Loucy (cell line): ENCODE results near the gene GPR156.

Experiments used
- H2AFZ ChIP-seq: fragments of 200-600 bp; sonication (generic); 2 replicates; pipeline ENCODE4 v1.6.0; 2016; ENCODE audit warnings: antibody characterized with exemption, mild to moderate bottlenecking, low read length, moderate library complexity
- H3F3A ChIP-seq: fragments of 200-600 bp; 2 replicates; pipeline ENCODE4 v1.6.0; 2016; ENCODE audit warnings: antibody characterized with exemption, low read depth, mild to moderate bottlenecking
- H3K27me3 ChIP-seq: fragments of 200-600 bp; sonication (generic); 2 replicates; pipeline ENCODE4 v1.6.1; 2014; ENCODE audit warnings: low read length, mild to moderate bottlenecking; ENCODE audit not compliant: insufficient read depth, poor library complexity, severe bottlenecking
- H3K36me3 ChIP-seq: fragments of 200-600 bp; sonication (generic); 2 replicates; pipeline ENCODE4 v1.6.1; 2016; ENCODE audit warnings: low read length; ENCODE audit not compliant: insufficient read depth
- H3K4me1 ChIP-seq: fragments of 200-600 bp; sonication (generic); 2 replicates; pipeline ENCODE4 v1.5.1; 2014; ENCODE audit warnings: low read length, mild to moderate bottlenecking; ENCODE audit not compliant: insufficient read depth, poor library complexity, severe bottlenecking
- H3K4me2 ChIP-seq: fragments of 200-600 bp; sonication (generic); 2 replicates; pipeline ENCODE4 v1.6.0; 2014; ENCODE audit warnings: antibody characterized with exemption, low read length, low read depth, mild to moderate bottlenecking; ENCODE audit not compliant: poor library complexity, severe bottlenecking
- H3K4me3 ChIP-seq: fragments of 200-600 bp; sonication (generic); 2 replicates; pipeline ENCODE4 v1.5.1; 2014; ENCODE audit warnings: low read length, mild to moderate bottlenecking, mixed read lengths; ENCODE audit not compliant: poor library complexity, severe bottlenecking
- H3K79me2 ChIP-seq: fragments of 200-600 bp; sonication (generic); 2 replicates; pipeline ENCODE4 v1.6.1; 2014; ENCODE audit warnings: low read length; ENCODE audit not compliant: insufficient read depth
- H3K9ac ChIP-seq: fragments of 200-600 bp; sonication (generic); 2 replicates; pipeline ENCODE4 v1.6.0; 2014; ENCODE audit warnings: mild to moderate bottlenecking, low read depth, low read length, moderate library complexity; ENCODE audit not compliant: poor library complexity, severe bottlenecking
- H3K9me2 ChIP-seq: fragments of 200-600 bp; sonication (generic); replicated peaks from 2 replicates; pipeline ENCODE4 v1.6.1; 2016; ENCODE audit warnings: low read depth, low read length, mixed read lengths
- H3K9me3 ChIP-seq: fragments of 200-600 bp; sonication (generic); 2 replicates; pipeline ENCODE4 v1.6.1; 2014; ENCODE audit warnings: mild to moderate bottlenecking, antibody characterized with exemption, low read length, low read depth; ENCODE audit not compliant: insufficient read depth
- H4K20me1 ChIP-seq: fragments of 200-600 bp; sonication (generic); 2 replicates; pipeline ENCODE4 v1.6.0; 2014; ENCODE audit warnings: antibody characterized with exemption, low read length, mild to moderate bottlenecking; ENCODE audit not compliant: insufficient read depth, poor library complexity, severe bottlenecking
- EZH2phosphoT487 ChIP-seq: fragments of 200-600 bp; IDR thresholded peaks from 2 replicates; pipeline ENCODE4 v1.6.1; 2018; ENCODE audit warnings: antibody characterized with exemption, mild to moderate bottlenecking, moderate library complexity, borderline replicate concordance
- TF ChIP-seq, protein P1 (sequence below): fragments of 200-600 bp; sonication (generic); conservative IDR thresholded peaks from 2 replicates; pipeline ENCODE4 v1.5.1; 2014; ENCODE audit warnings: mild to moderate bottlenecking, antibody characterized with exemption, low read length

GPR156 gene

GRCh38 chr3:120193554-120193953 lies 91.5 kb downstream of the GPR156 start:
- Histone ChIP-seq H3F3A (no peaks in the 10 kb centered on the region), H2AFZ (no peak overlapping the region)

GRCh38 chr3:120192579-120192978 lies 92.4 kb downstream of the GPR156 start:
- Histone ChIP-seq H3K9me2 (no peaks in the 10 kb centered on the region), H3K4me3 (no peak overlapping the region), H3K4me1 (no peaks in the 10 kb centered on the region), H3K4me2 (no peak overlapping the region), H3F3A (no peaks in the 10 kb centered on the region), H3K36me3 (no peaks in the 10 kb centered on the region), H2AFZ (no peak overlapping the region), H3K9me3 (no peaks in the 10 kb centered on the region), H4K20me1 (no peaks in the 10 kb centered on the region), H3K27me3 (no peaks in the 10 kb centered on the region), H3K79me2 (no peaks in the 10 kb centered on the region), H3K9ac (no peak overlapping the region)
- TF ChIP-seq, protein P1, sequence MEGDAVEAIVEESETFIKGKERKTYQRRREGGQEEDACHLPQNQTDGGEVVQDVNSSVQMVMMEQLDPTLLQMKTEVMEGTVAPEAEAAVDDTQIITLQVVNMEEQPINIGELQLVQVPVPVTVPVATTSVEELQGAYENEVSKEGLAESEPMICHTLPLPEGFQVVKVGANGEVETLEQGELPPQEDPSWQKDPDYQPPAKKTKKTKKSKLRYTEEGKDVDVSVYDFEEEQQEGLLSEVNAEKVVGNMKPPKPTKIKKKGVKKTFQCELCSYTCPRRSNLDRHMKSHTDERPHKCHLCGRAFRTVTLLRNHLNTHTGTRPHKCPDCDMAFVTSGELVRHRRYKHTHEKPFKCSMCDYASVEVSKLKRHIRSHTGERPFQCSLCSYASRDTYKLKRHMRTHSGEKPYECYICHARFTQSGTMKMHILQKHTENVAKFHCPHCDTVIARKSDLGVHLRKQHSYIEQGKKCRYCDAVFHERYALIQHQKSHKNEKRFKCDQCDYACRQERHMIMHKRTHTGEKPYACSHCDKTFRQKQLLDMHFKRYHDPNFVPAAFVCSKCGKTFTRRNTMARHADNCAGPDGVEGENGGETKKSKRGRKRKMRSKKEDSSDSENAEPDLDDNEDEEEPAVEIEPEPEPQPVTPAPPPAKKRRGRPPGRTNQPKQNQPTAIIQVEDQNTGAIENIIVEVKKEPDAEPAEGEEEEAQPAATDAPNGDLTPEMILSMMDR: no peak
- TF ChIP-seq EZH2phosphoT487: no peak

More at GRCh38 chr3:120193554-120193953, 91.5 kb downstream of the GPR156 start:
- no peak overlapping the region for H3K4me2 ChIP-seq
- no peaks in the 10 kb centered on the region for H4K20me1 ChIP-seq
- no peaks in the 10 kb centered on the region for H3K9me3 ChIP-seq
- H3K36me3 ChIP-seq: no peaks in the 10 kb centered on the region
- no peaks in the 10 kb centered on the region for H3K4me1 ChIP-seq
- H3K27me3 ChIP-seq: no peaks in the 10 kb centered on the region
- TF ChIP-seq, protein P1: no peak
- TF ChIP-seq EZH2phosphoT487: no peak
- no peak overlapping the region for H3K4me3 ChIP-seq
- no peaks in the 10 kb centered on the region for H3K79me2 ChIP-seq
- no peaks in the 10 kb centered on the region for H3K9me2 ChIP-seq
- no peak overlapping the region for H3K9ac ChIP-seq

- H4K20me1 ChIP-seq: no peaks in the 10 kb centered on the region
- H3K4me1 ChIP-seq: no peaks in the 10 kb centered on the region
- no peak overlapping the region for H2AFZ ChIP-seq
- no peaks in the 10 kb centered on the region for H3F3A ChIP-seq
- H3K79me2 ChIP-seq: no peaks in the 10 kb centered on the region
- H3K9me3 ChIP-seq: no peaks in the 10 kb centered on the region
- no peaks in the 10 kb centered on the region for H3K36me3 ChIP-seq
- H3K9me2 ChIP-seq: no peaks in the 10 kb centered on the region
- no peak overlapping the region for H3K4me2 ChIP-seq
- H3K9ac ChIP-seq: no peak overlapping the region
- H3K27me3 ChIP-seq: no peaks in the 10 kb centered on the region
- TF ChIP-seq, protein P1: no peak
- H3K4me3 ChIP-seq: no peak overlapping the region
Observed at GRCh38 chr3:120192159-120192558, 92.9 kb downstream of the GPR156 start.
